Neuronal stem cell (in vitro differentiated cells): ENCODE results near the gene ZDHHC13.

Experiments used
- DNase-seq: peaks from one replicate; pipeline ENCODE4 v3.0.0-alpha.2; 2013; ENCODE audit warnings: low spot score
- H2AFZ ChIP-seq: one replicate; pipeline ENCODE4 v1.6.1; 2013; ENCODE audit warnings: mild to moderate bottlenecking, low read length, inconsistent platforms
- H2AK5ac ChIP-seq: 2 replicates; pipeline ENCODE4 v1.6.1; 2013; ENCODE audit warnings: low read depth, mild to moderate bottlenecking, inconsistent platforms, low read length, moderate library complexity, mixed read lengths
- H2BK120ac ChIP-seq: 2 replicates; pipeline ENCODE4 v1.6.1; 2013; ENCODE audit warnings: low read depth, mild to moderate bottlenecking, inconsistent platforms, low read length, moderate library complexity, mixed read lengths
- H2BK12ac ChIP-seq: one replicate; pipeline ENCODE4 v1.6.1; 2013; ENCODE audit warnings: low read length, inconsistent platforms
- H2BK15ac ChIP-seq: 2 replicates; pipeline ENCODE4 v1.6.1; 2013; ENCODE audit warnings: mild to moderate bottlenecking, low read length, inconsistent platforms, mixed read lengths
- H2BK5ac ChIP-seq: one replicate; pipeline ENCODE4 v1.6.1; 2013; ENCODE audit warnings: inconsistent platforms, mild to moderate bottlenecking, low read length, moderate library complexity
- H3K14ac ChIP-seq: one replicate; pipeline ENCODE4 v1.6.1; 2013; ENCODE audit warnings: low read length, inconsistent platforms
- H3K18ac ChIP-seq: 2 replicates; pipeline ENCODE4 v1.6.1; 2013; ENCODE audit warnings: low read length, inconsistent platforms
- H3K23ac ChIP-seq: 2 replicates; pipeline ENCODE4 v1.6.1; 2013; ENCODE audit warnings: low read depth, mild to moderate bottlenecking, mixed read lengths, low read length, inconsistent platforms; ENCODE audit not compliant: poor library complexity
- H3K27ac ChIP-seq: replicated peaks from 3 replicates; pipeline ENCODE4 v1.5.1; 2013; ENCODE audit warnings: low read length, inconsistent platforms
- H3K27me3 ChIP-seq, 3 experiments: 2 replicates each; pipeline ENCODE4 v1.6.1; 2013; ENCODE audit warnings: low read length in 3 of 3, mild to moderate bottlenecking in 2 of 3, inconsistent platforms in 1 of 3, low read depth in 1 of 3, mixed read lengths in 1 of 3, moderate library complexity in 1 of 3; ENCODE audit not compliant: control insufficient read depth in 3 of 3, insufficient read depth in 3 of 3
- H3K36me3 ChIP-seq, 2 donors: replicated peaks in 1 of 2; 2 replicates each; pipeline ENCODE4 v1.6.1; 2013; ENCODE audit warnings: low read length in 2 of 2; ENCODE audit not compliant: control insufficient read depth in 2 of 2, insufficient read depth in 2 of 2
- H3K4ac ChIP-seq: 2 replicates; pipeline ENCODE4 v1.6.1; 2013; ENCODE audit warnings: inconsistent platforms, mild to moderate bottlenecking, low read length, moderate library complexity
- H3K4me1 ChIP-seq, 2 donors: 1 replicate in 1 of 2; 2 replicates in 1 of 2; pipeline ENCODE4 v1.6.1; 2013; ENCODE audit warnings: low read length in 2 of 2, low read depth in 1 of 2; ENCODE audit not compliant: control insufficient read depth in 2 of 2, insufficient read depth in 1 of 2
- H3K4me2 ChIP-seq: one replicate; pipeline ENCODE4 v1.6.1; 2013; ENCODE audit warnings: mild to moderate bottlenecking, low read length, inconsistent platforms; ENCODE audit not compliant: insufficient read depth, poor library complexity, severe bottlenecking
- H3K4me3 ChIP-seq, 2 donors: 2 replicates each; pipeline ENCODE4 v1.5.1; 2013; ENCODE audit warnings: low read length in 2 of 2, mild to moderate bottlenecking in 2 of 2, inconsistent platforms in 1 of 2, moderate library complexity in 1 of 2
- H3K79me1 ChIP-seq: one replicate; pipeline ENCODE4 v1.6.1; 2013; ENCODE audit warnings: low read depth, mild to moderate bottlenecking, inconsistent platforms, low read length, moderate library complexity
- H3K9ac ChIP-seq: one replicate; pipeline ENCODE4 v1.6.1; 2013; ENCODE audit warnings: mild to moderate bottlenecking, low read depth, low read length, inconsistent platforms; ENCODE audit not compliant: poor library complexity
- H3K9me3 ChIP-seq, 2 donors: replicated peaks in 1 of 2; 2 replicates each; pipeline versions ENCODE3 to v1.6.1; 2013; ENCODE audit warnings: low read length in 2 of 2, mild to moderate bottlenecking in 2 of 2, inconsistent platforms in 1 of 2, low read depth in 1 of 2, mixed read lengths in 1 of 2, moderate library complexity in 1 of 2; ENCODE audit not compliant: control insufficient read depth in 2 of 2, insufficient read depth in 1 of 2
- H4K8ac ChIP-seq: one replicate; pipeline ENCODE4 v1.6.1; 2013; ENCODE audit warnings: low read depth, mild to moderate bottlenecking, inconsistent platforms, low read length, moderate library complexity
- H4K91ac ChIP-seq: one replicate; pipeline ENCODE4 v1.6.1; 2013; ENCODE audit warnings: low read length, low read depth, mild to moderate bottlenecking, inconsistent platforms; ENCODE audit not compliant: poor library complexity
- WGBS, 2 donors: extraction: QIAGEN DNeasy Blood & Tissue Kit; methylation state at CpG; one replicate each; pipeline ENCODE4 v1.1.7; 2013; ENCODE audit warnings: missing lambda C conversion rate in 2 of 2, mixed read lengths in 1 of 2; ENCODE audit not compliant: insufficient read length in 2 of 2, insufficient replicate concordance in 1 of 2; ENCODE audit errors: extremely low coverage in 2 of 2; 5-methylcytosine and 5-hydroxymethylcytosine counted together

The ZDHHC13 gene

DNA sequence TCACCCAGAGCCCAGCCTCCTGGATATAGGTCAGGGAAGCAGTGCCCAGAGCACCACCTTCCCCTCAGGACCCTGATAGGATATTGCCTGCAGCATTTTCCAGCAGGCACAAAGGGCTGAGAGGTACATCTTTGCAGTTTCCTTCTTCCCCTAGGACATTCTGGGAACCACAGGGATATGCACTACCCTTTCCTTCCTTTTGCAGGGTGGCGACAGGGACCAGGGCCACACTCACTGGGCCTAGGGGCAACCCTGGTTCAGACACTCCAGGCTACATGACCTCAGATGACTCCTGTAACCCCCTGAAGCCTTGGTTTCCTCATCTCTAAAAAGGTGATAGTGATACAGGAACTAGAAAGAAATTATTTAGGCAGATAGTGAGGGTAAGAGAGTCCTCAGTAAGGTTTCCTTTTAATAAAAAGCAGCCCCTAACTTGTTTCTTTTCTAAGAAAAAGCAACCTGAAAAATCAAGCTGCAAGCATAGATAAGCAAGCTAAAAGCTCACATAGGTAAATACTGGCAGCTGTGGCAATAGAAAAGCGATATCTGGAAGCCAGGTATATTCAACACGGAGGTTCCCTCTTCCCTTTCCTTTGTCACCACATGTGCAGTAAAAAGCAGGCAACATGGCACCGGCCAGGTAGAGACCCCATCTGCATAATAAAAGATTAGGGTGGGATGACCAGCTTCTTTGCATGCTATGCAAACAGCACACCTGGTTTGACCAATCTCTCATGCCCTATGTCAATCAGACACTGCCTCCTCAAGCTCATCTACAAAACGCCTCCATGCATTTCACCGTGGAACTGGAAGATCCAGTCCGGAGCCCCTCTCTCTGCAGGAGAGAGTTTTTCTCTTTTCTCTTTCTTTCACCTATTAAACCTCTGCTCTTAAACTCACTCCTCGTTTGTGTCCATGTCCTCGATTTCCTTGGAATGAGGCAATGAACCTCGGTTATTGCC lies 43.2 kb upstream of the ZDHHC13 start:
- Histone ChIP-seq H2BK5ac (no peak overlapping the region), H3K27ac (no peak overlapping the region), H2BK12ac (no peak overlapping the region), H4K8ac (no peak overlapping the region), H2AFZ (no peak overlapping the region), H3K4me3 (no peak overlapping the region), H3K4me1 (no peaks in the 10 kb centered on the region), H3K27me3 (peaks cover 0 to 61% (median 0%) of the 10 kb centered on the region in 3 experiments), H3K4me2 (no peak overlapping the region), H3K14ac (no peak overlapping the region), H4K91ac (no peak overlapping the region), H2BK15ac (no peak overlapping the region), H3K4ac (no peak overlapping the region), H3K23ac (no peak overlapping the region), H3K79me1 (no peaks in the 10 kb centered on the region), H3K9ac (no peak overlapping the region), H3K36me3 (no peaks in the 10 kb centered on the region), H2AK5ac (no peak overlapping the region), H3K18ac (no peak overlapping the region), H2BK120ac (no peak overlapping the region), H3K9me3 (no peaks in the 10 kb centered on the region)
- no CpG with 5 or more reads among the region's 10 CpGs for WGBS, 2 donors
- no peak for DNase-seq

GRCh38 chr11:19075636-19076035 lies 41.3 kb upstream of the ZDHHC13 start:
- H3K4me2 ChIP-seq: no peak overlapping the region
- H3K4me1 ChIP-seq: peaks cover 0 to 2% of the 10 kb centered on the region in 2 donors
- WGBS, 2 donors: no CpG with 5 or more reads among the region's 3 CpGs
- H2AK5ac ChIP-seq: no peak overlapping the region
- H2BK15ac ChIP-seq: no peak overlapping the region
- H4K91ac ChIP-seq: no peak overlapping the region
- no peak overlapping the region for H2BK120ac ChIP-seq
- no peak overlapping the region for H2BK5ac ChIP-seq
- no peak overlapping the region for H3K27ac ChIP-seq
- H3K27me3 ChIP-seq: peaks cover 0 to 74% (median 0%) of the 10 kb centered on the region in 3 experiments
- no peak overlapping the region for H2AFZ ChIP-seq
- H3K9me3 ChIP-seq: no peaks in the 10 kb centered on the region
- no peak overlapping the region for H3K14ac ChIP-seq
- H3K4me3 ChIP-seq: no peak overlapping the region
- no peak overlapping the region for H2BK12ac ChIP-seq
- no peaks in the 10 kb centered on the region for H3K79me1 ChIP-seq
- H3K4ac ChIP-seq: no peak overlapping the region
- no peak overlapping the region for H3K23ac ChIP-seq
- no peak overlapping the region for H3K18ac ChIP-seq
- no peak overlapping the region for H3K9ac ChIP-seq
- DNase-seq: no peak
- H4K8ac ChIP-seq: no peak overlapping the region
- no peaks in the 10 kb centered on the region for H3K36me3 ChIP-seq

DNA sequence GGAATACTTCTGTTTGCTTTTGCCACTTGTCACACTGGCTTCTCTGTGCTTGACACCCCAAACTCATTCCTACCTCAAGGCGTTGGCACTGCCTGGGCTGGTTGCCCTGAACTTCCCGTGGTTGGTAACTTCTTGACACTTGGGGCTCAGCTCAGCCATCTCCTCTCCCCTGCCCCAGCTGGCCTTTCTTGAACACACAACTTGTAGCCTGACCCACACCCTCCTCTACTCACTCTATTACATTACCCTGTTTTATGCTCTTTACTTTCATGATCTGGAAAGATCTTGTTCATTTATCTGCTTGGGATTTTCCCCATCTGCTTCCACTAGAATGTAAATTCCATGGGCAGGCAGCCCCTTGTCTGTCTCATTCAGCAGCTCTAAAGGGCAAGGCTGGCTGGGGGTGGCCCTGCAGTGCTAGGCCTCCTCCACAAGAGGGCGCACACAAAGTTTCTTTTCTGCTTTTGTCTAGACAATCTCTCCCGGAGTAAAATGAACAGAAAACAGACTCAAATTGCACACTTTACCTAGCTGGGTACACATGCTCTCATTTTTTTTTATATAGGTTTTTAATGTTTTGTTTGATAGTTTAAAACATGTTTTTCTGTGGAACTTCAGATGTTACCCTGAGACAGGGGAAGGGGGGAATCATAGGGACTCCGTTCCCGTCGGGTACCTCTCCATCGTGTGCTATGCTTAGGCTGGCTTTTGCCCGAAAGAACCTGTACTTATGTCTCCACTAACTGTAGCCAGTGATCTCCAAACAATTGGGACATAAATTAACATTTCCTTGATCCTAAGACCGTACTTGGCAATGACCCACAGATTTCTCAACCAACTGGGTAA lies 40.0 kb upstream of the ZDHHC13 start:
- DNase-seq: peak; percentile 59
- no CpG with 5 or more reads among the region's 10 CpGs for WGBS, 2 donors
- no peak overlapping the region for H3K4me3 ChIP-seq
- no peak overlapping the region for H4K8ac ChIP-seq
- no peak overlapping the region for H2BK15ac ChIP-seq
- H3K23ac ChIP-seq: no peak overlapping the region
- peaks cover 0 to 81% (median 0%) of the 10 kb centered on the region in 3 experiments for H3K27me3 ChIP-seq
- no peaks in the 10 kb centered on the region for H3K9me3 ChIP-seq
- H2AK5ac ChIP-seq: no peak overlapping the region
- H3K4ac ChIP-seq: no peak overlapping the region
- peak overlapping the region; percentile 11 for H2BK12ac ChIP-seq
- no peak overlapping the region for H3K14ac ChIP-seq
- peaks cover 0 to 2% of the 10 kb centered on the region in 2 donors for H3K4me1 ChIP-seq
- H2BK120ac ChIP-seq: no peak overlapping the region
- no peak overlapping the region for H2BK5ac ChIP-seq
- no peak overlapping the region for H4K91ac ChIP-seq
- no peak overlapping the region for H3K9ac ChIP-seq
- H3K4me2 ChIP-seq: no peak overlapping the region
- no peaks in the 10 kb centered on the region for H3K79me1 ChIP-seq
- H3K18ac ChIP-seq: peak overlapping the region; percentile 9
- H3K27ac ChIP-seq: no peak overlapping the region
- no peak overlapping the region for H2AFZ ChIP-seq
- H3K36me3 ChIP-seq: no peaks in the 10 kb centered on the region

DNA sequence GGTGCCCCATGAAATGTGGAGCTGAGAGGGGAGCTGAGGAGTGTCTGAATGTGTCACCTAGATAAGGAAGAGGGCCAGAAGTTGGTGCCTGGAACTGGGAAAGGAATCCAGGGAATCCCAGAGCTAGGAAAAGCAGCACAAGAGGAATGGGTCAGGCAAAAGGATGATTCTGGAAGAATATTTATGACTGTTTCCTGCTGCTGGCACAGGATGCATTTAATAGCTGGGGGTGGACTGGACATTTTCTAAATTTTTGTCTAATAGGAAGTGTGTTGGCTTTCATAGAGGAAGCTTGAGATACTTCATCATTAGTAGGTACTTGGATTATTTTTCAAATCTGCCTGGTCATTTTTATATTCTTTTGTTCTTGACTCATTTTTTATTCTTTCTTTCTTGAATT lies 39.0 kb upstream of the ZDHHC13 start:
- Histone ChIP-seq H4K8ac (no peak overlapping the region), H3K27ac (no peak overlapping the region), H3K9ac (no peak overlapping the region), H3K18ac (no peak overlapping the region), H2AK5ac (no peak overlapping the region), H3K9me3 (no peaks in the 10 kb centered on the region), H3K14ac (no peak overlapping the region), H2BK15ac (no peak overlapping the region), H3K23ac (no peak overlapping the region), H3K4me3 (no peak overlapping the region), H2BK5ac (no peak overlapping the region), H3K4me1 (peaks cover 0 to 2% of the 10 kb centered on the region in 2 donors), H3K4me2 (no peak overlapping the region), H3K4ac (no peak overlapping the region), H2BK120ac (no peak overlapping the region), H4K91ac (no peak overlapping the region), H2AFZ (no peak overlapping the region), H2BK12ac (no peak overlapping the region), H3K27me3 (peaks cover 0 to 80% (median 0%) of the 10 kb centered on the region in 3 experiments), H3K36me3 (no peaks in the 10 kb centered on the region), H3K79me1 (no peaks in the 10 kb centered on the region)
- no peak for DNase-seq
